HG03442 (cell line): Measurements from ENCODE around the gene RAB1B.

Experiments used
- ATAC-seq: cut with Tn5 transposase; IDR thresholded peaks from one replicate; pipeline ENCODE4 v1.9.1; 2021; ENCODE audit warnings: mild to moderate bottlenecking, moderate library complexity; ENCODE audit not compliant: unreplicated experiment

Gene RAB1B

DNA sequence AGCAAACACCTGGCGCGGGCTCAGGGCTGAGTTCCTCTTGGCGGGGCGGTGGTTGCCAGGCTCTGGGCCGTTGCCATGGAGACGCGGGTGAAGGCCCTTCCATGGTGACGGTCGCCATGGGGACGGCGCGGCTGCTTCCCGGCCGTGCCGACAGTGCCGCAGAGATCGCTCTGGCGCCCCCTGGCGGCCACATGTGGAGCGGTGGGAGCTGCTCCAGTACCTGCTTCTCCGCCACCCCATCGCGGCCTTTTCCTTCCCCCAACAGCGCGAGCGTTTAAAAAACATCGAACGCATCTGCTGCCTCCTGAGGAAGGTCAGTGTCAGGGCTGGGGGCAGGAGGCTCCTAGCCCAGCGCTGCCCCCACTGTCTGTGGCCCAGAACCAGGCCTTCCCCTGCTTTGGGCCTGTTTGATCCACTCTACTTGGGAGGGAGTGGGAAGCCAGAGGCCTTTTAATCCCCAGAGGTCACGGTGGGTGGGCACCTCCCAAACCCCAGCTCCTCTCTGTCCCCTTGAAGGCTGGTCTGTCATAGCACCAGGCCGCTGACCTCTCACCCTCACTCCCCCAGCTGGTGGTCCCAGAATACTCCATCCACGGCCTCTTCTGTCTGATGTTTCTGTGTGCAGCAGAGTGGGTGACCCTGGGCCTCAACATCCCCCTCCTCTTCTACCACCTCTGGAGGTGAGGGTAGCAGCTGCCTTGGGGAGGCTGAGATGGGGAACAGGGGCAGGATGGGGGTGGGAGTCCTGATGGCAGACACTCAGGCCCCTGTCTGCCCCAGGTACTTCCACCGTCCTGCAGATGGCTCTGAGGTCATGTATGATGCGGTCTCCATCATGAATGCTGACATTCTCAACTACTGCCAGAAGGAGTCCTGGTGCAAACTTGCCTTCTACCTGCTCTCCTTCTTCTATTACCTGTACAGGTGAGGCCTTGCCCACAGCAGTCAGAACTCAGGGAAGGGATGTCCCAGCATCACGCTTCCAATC lies 14.3 kb downstream of the RAB1B start:
- peak; percentile 78 for ATAC-seq

DNA sequence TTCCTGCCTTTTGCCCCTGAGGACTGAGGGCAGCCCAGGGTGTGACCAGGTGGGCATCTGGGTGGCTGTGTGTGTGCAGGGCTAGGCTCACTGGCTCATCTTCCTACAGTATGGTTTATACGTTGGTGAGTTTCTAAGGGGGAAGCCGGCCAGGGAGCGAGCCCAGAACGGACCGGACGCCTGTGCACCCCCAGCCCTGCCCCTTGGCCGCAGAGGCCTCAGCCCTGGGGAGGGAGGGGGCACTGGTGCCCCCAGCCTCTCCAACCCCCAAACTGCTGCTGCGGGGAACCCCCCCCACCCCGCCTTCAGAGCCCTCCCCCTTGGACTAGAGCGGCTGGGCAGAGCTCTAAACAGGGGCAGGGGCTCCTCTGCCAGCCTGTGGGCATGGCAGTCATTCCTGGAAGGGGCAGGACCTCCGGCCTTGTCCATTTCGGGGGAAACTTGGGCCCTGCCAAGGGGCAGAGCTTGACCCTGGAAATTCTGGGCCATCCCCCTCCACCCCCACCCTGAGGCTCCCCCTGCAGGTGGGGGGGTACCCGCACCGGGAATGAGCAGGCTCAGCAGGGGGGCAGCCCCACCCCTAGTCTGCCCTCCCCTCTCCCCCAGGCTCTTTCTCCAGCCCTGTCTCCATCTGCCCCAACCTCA lies 15.1 kb downstream of the RAB1B start:
- ATAC-seq: no peak

DNA sequence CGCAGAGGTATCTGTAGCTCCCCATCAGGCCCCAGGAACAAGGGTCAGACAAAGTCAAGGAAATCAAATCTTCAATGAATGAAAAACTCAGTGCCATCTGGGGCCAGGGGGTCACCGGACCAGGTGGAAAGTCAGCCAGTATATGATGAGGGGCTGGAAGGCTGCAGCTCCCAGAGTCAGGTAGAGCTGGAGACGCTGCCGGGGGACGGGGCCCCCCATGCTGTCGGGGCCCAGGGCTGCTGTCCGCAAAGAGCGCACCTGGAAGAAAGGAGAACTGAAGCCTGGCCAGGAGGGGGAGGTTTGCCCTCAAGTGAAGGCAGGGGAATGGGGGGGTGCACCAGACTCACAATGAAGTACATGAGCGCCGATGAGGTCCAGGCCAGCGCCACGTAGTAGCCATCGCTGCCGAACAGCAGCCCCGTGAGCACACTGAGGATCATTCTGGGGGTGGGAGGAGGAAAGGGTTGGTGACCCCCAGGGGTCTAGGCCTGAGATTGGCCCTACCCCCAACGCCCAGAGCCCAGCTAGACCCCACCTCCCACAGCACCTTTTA lies 16.2 kb downstream of the RAB1B start:
- ATAC-seq: no peak

DNA sequence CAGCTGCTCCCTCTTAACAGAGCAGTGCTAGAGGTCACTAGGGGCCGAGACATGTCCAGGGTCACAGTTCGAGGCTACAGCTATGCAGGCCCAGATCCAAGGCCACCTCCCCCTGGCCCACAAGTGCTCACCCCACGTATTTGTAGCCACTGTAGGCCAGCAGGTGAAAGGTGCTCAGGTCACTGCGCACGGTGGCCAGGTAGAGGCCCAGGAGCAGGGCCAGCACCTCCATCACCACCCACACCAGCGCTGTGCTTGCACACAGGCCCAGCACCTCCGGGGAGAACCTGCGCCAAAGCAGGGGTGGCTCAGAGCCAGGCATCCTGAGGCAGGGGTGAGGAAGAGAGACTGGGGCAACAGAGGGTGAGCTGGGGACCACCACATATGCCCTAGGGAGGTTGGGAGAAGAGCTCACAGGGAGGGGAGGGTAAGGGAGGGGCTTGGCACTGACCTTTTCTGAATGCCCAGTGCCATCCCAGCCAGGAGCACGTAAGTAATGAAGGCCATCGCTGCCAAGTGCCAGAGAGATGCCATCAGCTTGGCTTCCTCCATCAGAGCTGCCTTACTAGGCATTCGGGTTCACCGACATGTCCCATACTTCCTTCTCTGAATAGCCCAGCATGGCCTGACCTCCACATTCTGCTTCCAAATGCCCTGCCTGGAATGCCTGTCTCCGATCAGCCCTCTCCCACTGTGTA lies 17.0 kb downstream of the RAB1B start:
- ATAC-seq: no peak

GRCh38 chr11:66286699-66287098 lies 18.3 kb downstream of the RAB1B start:
- ATAC-seq: no peak

- no peak for ATAC-seq
Measured at GRCh38 chr11:66287211-66287888, 18.9 kb downstream of the RAB1B start.

DNA sequence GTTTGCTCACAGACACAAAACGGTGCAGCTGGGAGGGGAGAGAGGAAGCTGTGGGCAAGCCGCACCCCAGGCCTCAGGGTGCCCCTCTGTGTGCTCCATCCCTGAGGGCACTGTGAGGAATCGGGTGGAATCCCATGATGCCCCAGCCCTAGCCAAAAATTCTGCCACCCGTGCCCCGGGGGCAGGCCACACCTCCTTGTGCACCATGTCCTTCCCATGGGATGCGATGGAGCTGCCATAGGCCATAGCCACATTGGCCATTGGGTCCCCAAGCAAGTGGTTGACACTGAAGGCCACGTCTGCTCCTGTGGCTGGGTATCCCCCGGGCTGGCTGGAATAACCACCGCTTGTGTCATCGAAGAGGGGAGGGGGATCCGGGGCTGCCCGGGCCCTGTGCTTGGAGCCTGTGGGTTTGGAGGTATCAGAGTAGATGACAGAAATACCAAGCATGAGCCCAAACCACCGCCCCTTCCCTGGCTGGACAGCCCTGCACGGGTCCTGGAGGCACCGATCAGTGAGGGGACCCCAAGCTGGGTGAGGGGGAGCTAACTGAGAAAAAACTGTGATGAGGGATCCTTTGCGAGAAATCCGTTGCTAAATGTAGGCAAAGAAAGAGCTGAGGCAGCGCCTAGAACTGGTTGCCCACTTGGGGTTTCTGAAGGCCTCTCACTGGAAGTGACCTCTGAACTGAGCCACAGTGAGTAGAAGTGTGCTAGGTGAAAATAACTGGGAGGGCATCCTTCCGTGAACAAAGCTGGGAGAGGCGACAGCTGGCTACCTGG lies 19.6 kb downstream of the RAB1B start:
- ATAC-seq: no peak

- ATAC-seq: peak; percentile 87
Measured at GRCh38 chr11:66288671-66289547, 20.5 kb downstream of the RAB1B start, which contains the start of gene YIF1A. YIF1A (minus strand) TSS chr11:66289143; CDS start chr11:66288985, 158 bp downstream.

- ATAC-seq: peak; percentile 24
Measured at GRCh38 chr11:66289548-66290329, 21.3 kb downstream of the RAB1B start.

GRCh38 chr11:66290330-66290621 lies 21.8 kb downstream of the RAB1B start:
- no peak for ATAC-seq

GRCh38 chr11:66291303-66291705 lies 22.9 kb downstream of the RAB1B start:
- ATAC-seq: no peak

GRCh38 chr11:66291706-66292542 lies 23.5 kb downstream of the RAB1B start, which contains the start of gene TMEM151A:
TMEM151A (plus strand) TSS chr11:66291894; CDS start chr11:66292014, 120 bp downstream.
- no peak for ATAC-seq

DNA sequence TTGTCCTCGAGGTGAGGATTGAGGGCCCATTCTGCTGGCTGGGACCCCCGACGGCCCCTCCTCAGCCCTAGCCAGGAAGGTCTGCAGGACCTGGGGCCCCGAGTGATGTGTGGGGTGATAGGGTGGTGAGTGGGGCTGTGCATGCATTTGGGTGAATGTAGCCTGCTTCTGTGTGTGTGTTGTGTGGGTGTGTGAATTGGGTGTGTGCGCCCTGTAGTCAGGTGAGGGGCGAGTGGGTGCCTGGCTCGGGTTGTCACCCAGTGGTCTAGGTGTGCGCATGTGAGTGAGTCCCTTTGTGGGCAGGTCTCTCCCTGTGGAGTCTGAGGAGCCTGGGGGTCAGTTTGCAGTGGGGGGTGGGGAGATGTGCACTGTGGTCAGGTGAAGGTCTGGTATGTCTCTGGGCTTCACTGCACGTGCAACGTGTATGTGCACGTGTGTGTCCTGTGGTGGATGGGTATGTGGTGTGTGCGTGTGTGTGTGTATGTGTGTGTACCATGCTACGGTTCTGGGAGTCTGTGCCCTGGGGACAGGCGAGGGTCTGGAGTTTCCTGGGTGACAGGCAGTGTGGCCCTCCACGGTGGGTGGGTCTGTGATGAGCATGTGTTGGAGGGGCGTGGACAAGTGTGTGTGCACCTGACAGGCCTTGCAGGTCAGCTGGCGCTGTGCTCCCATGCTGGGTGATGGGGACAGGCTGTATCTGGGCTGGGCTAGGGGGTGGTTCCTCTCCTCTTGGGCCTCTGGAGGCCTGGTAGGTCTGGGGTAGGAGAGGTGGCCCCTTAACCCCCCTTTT lies 24.3 kb downstream of the RAB1B start:
- ATAC-seq: no peak

DNA sequence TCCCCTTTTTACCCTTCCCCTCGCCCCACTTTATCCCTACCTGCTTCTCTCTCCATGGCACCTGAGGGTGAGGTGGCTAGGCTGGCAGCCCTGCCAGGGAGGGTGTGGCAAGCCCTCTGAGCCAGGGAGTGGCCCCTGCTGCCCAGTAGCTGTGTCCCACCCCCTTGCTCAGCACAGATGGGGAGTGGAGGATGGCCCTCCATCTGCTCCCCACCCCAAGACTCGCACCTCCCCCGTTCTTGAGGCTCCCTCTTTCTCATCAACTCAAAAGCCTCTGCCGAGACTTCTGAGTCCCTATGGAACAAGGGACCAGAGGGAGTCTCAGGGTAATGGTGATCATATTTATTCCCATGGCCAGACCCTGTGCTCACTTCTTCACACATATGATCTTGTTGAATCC lies 24.9 kb downstream of the RAB1B start:
- no peak for ATAC-seq

DNA sequence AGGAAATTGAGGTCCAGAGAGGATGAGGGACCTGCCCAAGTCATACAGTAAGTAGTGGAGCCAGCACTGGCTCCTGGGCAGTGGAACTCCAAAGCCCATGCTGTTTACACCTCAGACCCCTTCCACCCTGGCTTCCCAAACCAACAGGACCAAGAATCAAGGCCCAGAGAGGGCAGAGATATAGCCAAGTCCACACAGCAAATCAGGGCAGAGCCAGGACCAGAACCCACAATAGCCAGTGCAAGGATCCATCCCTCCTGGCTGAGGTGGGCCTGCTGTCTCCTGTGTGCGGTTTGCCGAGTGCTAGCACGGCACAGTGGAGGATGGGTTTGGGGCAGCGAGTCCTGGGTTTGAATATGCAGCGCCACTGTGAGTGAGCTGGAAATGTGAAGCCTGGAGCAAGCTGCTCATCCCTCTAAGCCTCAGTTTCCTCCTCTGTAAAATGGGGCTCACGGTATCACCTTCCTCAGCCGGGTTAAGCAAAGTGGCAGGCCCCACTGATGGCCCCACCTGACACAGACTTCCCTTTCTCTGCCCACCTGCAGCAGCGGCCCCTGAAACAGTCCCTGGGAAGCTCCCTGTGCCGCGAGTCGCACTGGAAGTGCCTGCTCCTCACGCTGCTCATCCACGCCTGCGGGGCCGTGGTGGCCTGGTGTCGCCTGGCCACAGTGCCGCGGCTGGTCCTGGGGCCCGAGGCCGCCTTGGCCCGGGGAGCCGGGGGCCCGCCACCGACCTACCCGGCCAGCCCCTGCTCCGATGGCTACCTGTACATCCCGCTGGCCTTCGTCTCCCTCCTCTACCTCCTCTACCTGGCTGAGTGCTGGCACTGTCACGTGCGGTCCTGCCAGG lies 25.6 kb downstream of the RAB1B start:
- ATAC-seq: no peak
